Activated naive CD4-positive, alpha-beta T cell (primary cell): ENCODE data around the gene IPCEF1.
"Not testable (repeated sequence)": the region's sequence is repeated elsewhere in the genome, so short reads cannot be mapped to it uniquely, and the experiment has no call there.

Experiments used
- DNase-seq, 4 experiments: peaks; one replicate each; lab custom pipeline; 2025; lab: John Stamatoyannopoulos, UW

The IPCEF1 gene

GRCh38 chr6:154371281-154371680 lies 14.7 kb upstream of the IPCEF1 start:
- DNase-seq = no peak

GRCh38 chr6:154370545-154370944 lies 13.9 kb upstream of the IPCEF1 start:
- DNase-seq = no peak

GRCh38 chr6:154367839-154368695 lies 11.5 kb upstream of the IPCEF1 start:
- DNase-seq = no peak

- DNase-seq = no peak
Observed at GRCh38 chr6:154367336-154367735, 10.7 kb upstream of the IPCEF1 start.

- no peak for DNase-seq
Observed at GRCh38 chr6:154363821-154364220, 7.2 kb upstream of the IPCEF1 start.

GRCh38 chr6:154361476-154361875 lies 4.9 kb upstream of the IPCEF1 start:
- DNase-seq = no peak

GRCh38 chr6:154360476-154360875 lies 3.9 kb upstream of the IPCEF1 start:
- DNase-seq = no peak

- no peak for DNase-seq
Observed at GRCh38 chr6:154359679-154360078, 3.1 kb upstream of the IPCEF1 start.

GRCh38 chr6:154359161-154359574 lies 2.6 kb upstream of the IPCEF1 start:
- DNase-seq = no peak

GRCh38 chr6:154358019-154358545 lies 1.5 kb upstream of the IPCEF1 start:
- DNase-seq = no peak

- no peak for DNase-seq
Observed at GRCh38 chr6:154356113-154356512, 490 bp downstream of the IPCEF1 start.

GRCh38 chr6:154354265-154354777 lies 2.3 kb downstream of the IPCEF1 start:
- DNase-seq = no peak

- DNase-seq = no peak
Observed at GRCh38 chr6:154353626-154354025, 3.0 kb downstream of the IPCEF1 start.

- no peak for DNase-seq
Observed at GRCh38 chr6:154352898-154353585, 3.6 kb downstream of the IPCEF1 start.

- no peak for DNase-seq
Observed at GRCh38 chr6:154350293-154350692, 6.3 kb downstream of the IPCEF1 start.

GRCh38 chr6:154347981-154348380 lies 8.6 kb downstream of the IPCEF1 start:
- no peak for DNase-seq

GRCh38 chr6:154345811-154346210 lies 10.8 kb downstream of the IPCEF1 start:
- no peak for DNase-seq

- DNase-seq = no peak
Observed at GRCh38 chr6:154343473-154344308, 12.9 kb downstream of the IPCEF1 start.

- no peak for DNase-seq
Observed at GRCh38 chr6:154341871-154342270, 14.7 kb downstream of the IPCEF1 start.

GRCh38 chr6:154341336-154341735 lies 15.3 kb downstream of the IPCEF1 start:
- no peak for DNase-seq

GRCh38 chr6:154337406-154338005 lies 19.1 kb downstream of the IPCEF1 start:
- DNase-seq = no peak

GRCh38 chr6:154334147-154334546 lies 22.5 kb downstream of the IPCEF1 start:
- DNase-seq = not testable (repeated sequence)
